Measurements from ENCODE around the gene CACNA1C.

Gene CACNA1C

GRCh38 chr12:2402073-2402579 lies 349.3 kb downstream of the CACNA1C start:
- DNase-seq, result peak; percentile 9 to 54

DNA sequence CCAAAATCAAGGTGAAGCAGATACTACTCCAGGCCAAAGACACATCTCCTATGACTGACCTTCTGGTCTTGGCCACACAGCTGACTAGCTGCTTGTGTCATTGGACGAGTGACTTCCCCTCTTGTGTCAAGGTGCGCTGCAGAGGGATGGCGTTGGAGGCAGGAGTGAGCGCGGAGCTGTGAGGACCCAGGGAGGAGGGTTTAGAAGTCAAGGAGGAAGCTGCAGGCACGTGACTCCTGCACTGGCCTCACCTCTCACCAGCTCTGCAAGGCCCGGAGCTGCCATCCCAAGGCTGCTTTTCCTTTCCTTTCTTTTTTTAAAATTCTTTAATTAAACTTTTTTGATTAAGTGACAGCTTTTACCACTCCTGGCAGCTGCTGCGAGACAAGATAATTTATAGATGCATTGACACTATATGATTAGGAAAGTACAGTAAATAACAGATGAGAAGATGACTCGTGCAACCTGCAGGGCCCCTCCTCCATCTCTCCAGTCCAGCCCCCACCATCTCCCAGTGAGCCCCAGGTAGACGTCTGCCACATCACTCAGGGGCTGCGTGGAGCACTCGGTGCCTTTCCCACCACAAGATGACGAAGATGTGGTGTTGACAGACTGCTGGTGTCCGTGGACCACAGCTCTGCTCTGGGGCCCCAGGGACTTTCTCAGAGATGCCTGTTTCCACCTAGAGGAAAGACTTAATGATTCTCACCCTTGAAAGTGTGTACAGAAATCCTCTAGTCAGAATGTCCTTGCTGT lies 350.6 kb downstream of the CACNA1C start:
- no peak for DNase-seq

- DNase-seq, result no peak
These were observed 352.3 kb downstream of the CACNA1C start for GRCh38 chr12:2405039-2405438.

GRCh38 chr12:2406903-2407302 lies 354.1 kb downstream of the CACNA1C start:
- no peak for DNase-seq

DNA sequence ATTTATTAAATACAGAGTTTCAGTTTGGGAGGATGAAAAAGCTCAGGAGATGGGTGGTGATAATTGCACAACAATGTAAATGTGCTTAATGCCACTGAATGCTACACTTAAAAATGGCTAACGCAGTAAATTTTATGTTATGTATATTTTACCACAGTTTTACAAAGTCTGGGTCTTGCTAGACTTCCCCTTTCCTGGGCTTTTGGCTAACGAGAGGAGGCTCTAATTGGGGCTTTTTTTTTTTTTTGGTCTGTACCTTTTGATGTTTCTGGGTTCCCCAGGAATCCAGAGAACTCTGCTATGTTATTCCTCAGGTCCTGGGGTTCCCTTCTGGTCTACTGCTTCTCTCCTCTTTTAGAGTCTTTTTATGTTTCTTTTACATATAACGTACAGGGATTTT lies 355.5 kb downstream of the CACNA1C start:
- DNase-seq, result no peak

DNA sequence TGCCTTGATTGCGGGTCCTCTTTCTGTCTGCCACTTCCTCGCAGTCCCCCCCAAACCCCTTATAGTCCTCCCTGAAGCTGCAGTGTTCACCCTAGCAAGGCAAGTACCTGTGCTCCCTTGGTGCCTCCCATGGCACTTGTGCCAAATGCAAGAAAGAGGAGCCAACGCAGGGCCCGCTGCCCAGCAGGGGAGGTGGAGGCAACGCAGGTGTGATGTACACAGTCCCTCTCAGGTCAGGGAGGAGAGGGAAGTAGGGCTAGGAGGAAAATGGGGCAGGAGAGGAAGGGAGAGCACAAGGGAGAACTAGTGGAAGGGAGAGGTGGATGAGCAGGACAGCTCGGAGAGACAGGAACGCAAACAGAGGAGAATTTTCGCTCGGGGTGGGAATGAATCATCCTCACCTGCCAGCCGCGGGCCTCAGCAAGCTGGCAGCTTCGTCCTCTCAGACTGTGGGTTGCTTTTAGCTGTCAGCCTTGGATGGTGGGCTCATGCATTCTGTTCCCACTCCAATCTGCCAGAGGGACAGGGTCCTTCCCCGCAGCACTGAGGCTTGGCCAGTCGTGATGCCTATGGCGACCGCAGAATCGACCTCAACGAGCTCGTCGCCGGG lies 357.0 kb downstream of the CACNA1C start:
- no peak for DNase-seq

- no peak for DNase-seq
These were observed 357.7 kb downstream of the CACNA1C start for GRCh38 chr12:2410496-2410895.

GRCh38 chr12:2411011-2411410 lies 358.2 kb downstream of the CACNA1C start:
- DNase-seq, result no peak

GRCh38 chr12:2411616-2412304 lies 359.0 kb downstream of the CACNA1C start:
- DNase-seq, result no peak

DNA sequence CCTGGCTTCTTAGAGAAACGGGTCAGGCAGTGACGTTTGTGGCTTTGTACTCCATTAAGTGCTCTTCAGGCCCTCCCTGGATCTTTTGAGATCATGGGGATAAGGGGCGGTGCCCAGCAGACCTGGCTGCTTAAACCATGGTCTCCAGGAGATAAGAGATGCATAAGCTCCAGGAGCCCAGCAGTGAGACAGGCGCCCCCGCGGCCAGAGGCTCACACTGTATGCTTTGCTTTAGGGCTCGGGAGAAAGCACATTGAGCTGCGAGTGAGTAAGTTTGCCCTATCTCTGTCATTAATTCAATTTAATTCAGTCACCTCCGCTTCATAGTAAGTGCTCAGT lies 359.5 kb downstream of the CACNA1C start:
- DNase-seq, result no peak

- no peak for DNase-seq
These were observed 360.5 kb downstream of the CACNA1C start for GRCh38 chr12:2413301-2413700.

GRCh38 chr12:2413999-2414792 lies 361.4 kb downstream of the CACNA1C start:
- no peak for DNase-seq

DNA sequence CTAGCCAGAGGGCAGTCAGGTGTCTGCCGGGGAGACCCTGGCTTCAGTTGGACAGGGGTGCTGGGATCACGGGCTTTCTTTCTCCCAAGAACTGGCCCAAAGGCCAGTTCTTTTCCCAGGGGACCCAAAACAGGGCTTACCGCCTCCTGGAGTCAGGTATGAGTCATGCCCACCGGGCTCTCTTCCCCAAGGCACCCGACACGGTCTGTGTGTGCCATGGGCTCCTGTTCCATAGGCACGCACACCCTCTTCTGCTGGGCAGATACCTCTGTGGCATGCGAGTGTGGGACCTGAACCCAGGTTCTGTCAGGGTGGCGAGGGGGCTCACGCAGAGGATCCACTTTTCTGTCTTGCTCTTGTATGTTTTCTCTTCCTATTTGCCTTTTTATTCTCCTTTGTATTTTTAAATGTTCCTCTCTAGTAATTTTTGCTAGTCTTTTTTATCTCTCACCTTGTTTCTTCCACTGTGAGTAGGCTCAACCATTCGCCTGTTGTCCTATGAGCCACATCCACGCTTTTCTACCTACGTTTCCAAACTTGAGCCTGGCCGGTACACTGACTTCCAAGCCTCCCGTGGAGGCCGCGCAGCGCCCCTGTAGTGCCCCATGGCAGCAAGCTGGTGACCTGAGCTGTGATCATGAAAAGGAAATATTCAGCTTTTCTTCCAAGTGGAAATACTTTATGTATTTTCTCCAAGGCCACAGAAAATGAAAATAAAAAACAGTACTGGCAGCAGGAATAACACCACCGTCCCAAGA lies 362.2 kb downstream of the CACNA1C start:
- DNase-seq, result no peak

DNA sequence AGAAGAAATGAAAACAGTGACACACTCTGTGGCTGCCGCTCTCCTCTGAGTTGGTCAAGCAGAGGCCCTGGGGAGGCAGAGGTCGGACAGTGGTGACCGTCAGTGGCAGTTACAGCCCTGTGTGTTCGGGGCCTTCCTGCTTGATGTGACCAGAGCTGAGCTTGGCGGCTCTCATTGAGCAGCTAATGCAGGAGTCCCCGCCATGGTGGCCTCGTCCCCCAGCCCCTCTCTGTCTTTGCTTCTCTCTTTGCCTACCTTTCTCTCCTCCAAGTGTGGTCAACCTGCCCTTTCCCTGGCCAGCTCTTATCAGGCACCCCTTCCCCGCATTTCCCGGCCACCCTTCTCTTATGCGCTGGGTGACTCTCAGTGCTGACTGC lies 362.8 kb downstream of the CACNA1C start:
- DNase-seq, result no peak

GRCh38 chr12:2416158-2416557 lies 363.4 kb downstream of the CACNA1C start:
- DNase-seq, result no peak

DNA sequence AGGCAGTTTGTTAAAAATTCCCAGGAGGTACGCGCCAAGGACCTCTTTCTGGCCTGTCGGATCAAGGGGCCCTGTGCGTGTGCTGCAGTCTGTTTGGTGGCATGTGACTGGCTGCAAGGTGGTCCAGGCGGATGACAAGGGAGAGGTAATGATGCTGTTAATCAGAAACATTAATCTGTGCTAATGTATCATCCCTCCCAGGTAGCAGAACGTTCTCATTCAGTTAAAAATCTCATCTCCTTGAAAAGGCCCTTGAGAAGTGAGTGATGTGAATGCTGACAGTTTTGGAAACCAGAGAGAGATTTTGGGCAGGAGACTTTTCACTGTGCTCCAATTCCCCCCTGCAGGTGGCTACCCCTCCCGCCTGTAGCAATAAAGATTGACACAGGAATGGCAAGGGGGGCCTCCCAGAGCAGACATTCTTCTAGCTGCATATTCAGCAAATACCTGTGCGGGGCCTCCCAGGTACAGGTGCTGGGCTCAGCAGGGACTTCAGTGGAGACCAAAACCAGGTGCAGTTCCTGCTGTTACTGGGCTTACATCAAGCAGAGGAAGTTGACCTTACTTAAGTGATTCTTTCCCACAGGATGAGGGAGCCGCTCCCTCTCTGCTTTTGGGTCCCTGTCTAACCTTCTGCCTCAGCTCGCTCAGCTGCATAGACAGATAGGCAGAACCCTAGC lies 364.8 kb downstream of the CACNA1C start:
- DNase-seq, result no peak

- no peak for DNase-seq
These were observed 365.8 kb downstream of the CACNA1C start for GRCh38 chr12:2418579-2418978.

DNA sequence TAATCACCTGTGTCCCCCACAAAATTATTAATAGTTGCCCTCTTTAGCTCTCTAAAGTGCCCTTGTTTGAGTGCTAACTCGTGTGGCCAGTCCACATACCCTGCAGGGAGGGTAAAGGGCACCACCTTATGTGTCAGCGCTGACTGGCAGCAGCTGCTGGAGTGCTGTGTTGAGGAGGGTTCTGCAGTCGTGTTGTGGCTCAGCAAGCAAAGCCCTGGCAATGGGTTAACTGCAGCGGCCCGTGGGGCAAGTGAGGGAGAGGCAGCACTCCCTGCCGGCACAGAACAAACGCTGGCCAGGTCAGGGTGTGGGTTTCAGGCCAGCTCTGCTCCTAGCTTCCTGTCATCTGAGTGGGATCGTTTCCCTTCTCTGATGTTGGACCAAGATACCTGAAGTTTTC lies 369.8 kb downstream of the CACNA1C start:
- DNase-seq, result no peak

- DNase-seq, result no peak
These were observed 376.2 kb downstream of the CACNA1C start for GRCh38 chr12:2429032-2429431.

- DNase-seq, result no peak
These were observed 379.0 kb downstream of the CACNA1C start for GRCh38 chr12:2431810-2432209.

DNA sequence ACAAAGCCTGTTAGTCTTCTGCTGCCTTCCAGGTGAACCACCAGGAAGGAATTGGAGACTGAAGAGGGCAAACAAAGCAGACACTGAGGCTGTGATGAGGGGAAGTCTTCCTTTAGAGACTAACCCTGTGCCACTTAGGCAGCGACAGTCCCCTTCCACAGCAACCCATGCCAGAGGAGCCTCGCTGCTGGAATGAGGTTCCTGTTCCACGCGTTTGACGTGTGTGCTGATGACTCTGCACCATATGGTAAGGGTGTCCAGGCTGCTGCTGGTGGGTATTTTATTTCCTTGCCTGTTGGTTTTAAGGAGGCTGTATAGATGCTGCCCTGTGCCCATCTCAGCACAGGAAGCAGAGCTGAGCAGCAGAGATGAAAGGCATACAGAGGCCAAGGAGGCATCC lies 380.1 kb downstream of the CACNA1C start:
- DNase-seq, result no peak

GRCh38 chr12:2435511-2435910 lies 382.7 kb downstream of the CACNA1C start:
- DNase-seq, result no peak
